ENCODE measurements around the gene CCT7.
"Not testable (repeated sequence)": the region's sequence is repeated elsewhere in the genome, so short reads cannot be mapped to it uniquely, and the experiment has no call there.

Gene CCT7

DNA sequence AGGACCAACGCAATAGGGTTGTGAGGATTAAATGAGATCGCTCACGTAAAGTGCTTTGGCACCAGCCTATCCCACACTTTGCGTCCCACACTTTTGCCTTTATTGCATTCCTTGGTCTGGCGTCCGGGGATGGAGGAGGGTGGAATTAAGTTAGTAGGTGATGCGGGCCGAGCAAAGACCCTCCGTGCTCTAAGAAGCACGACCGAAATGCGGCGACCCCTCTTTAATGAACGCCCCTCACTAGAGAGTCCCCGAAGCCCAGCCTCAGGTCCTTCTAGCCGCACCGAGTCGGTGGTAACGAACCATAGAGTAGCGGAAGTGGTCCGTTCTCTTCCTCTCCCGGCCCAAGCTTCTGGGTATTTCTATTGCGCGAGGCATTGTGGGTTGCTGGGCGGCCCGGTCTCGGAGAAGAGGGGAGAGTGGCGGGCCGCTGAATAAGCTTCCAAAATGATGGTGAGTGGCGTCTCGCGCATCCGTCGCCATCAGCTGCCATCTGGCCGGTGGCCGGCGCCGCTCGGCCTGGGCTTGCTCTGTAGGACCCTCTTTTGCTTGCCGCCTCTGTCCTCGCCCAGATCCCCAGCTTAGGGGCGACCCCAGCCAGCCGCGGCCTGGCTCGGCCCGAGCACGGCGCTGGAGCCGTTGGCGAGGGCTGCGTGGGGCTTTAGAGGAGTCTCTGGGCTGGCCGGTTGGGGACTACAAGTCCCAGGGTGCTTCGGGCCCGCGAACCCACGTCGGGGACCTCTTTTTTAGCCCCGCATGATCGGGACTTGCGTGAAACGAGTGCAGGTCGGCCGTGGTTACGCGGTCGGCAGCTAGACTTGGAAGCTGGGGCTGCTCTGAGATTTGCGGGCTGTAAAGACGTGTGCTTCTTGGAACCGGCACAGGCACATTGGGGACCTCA, at the start of gene CCT7:
Gene CCT7 (plus strand): TSS at position 377 of the 901 bp plus-strand sequence. CDS start 71 bp downstream, at position 448.
- TF ChIP-seq JUND (IDR thresholded peaks at IDR 0.05; ENCODE audit: low read depth) = no peak
- peak; percentile 55 to 90 for DNase-seq (ENCODE audit: low read depth in 1 of 2, low spot score in 1 of 2)
- in situ Hi-C loops (cut with HindIII; ENCODE audit: low pct_unique_long_range_greater_than_20kb, low sequenced_read_pairs) = no loop called here

DNA sequence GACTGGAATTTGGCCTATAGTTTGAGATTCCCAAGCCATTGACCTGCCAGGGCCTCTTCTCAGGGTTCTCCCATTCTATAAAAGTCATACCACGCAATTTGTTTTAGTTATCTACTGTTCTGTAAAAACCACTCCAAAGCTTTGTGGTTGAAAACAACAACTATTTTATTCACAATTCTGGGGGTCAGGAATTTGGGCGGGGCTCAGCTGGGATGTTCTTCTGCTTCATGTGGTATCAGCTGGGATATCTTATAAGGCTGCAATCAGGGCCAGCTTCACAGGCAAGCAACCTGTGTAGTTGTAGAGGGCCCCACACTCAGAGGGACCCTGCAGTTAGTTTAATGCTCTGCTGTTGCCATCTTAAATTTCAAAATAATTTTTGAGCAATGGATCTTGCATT, 48.1 kb upstream of the CCT7 start:
- in situ Hi-C loops (cut with HindIII; ENCODE audit: low pct_unique_long_range_greater_than_20kb, low sequenced_read_pairs) = no loop called here
- no peak for TF ChIP-seq JUND (IDR thresholded peaks at IDR 0.05; ENCODE audit: low read depth)
- no peak for DNase-seq (ENCODE audit: low read depth in 1 of 2, low spot score in 1 of 2)

DNA sequence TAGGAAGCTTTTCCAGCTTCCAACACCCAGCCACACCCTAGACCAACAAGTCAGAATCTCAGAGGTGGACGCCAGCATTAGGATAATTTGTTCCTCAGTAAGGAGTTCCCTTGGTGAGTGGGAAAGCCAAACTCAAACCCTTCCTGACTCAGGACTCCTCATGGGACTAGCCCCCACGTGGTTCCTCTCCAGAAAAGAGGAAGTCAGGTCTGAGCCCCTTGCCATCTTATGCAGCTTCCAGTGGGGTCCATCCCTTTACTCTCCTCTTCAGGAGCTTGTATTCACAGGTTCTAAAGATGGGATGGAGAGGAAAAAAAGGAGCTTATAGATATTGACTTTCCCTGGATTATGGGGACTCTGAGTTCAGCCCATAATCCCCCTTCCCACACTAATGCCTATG, 46.6 kb upstream of the CCT7 start:
- in situ Hi-C loops (cut with HindIII; ENCODE audit: low pct_unique_long_range_greater_than_20kb, low sequenced_read_pairs) = no loop called here
- TF ChIP-seq JUND (IDR thresholded peaks at IDR 0.05; ENCODE audit: low read depth) = no peak
- no peak for DNase-seq (ENCODE audit: low read depth in 1 of 2, low spot score in 1 of 2)

DNA sequence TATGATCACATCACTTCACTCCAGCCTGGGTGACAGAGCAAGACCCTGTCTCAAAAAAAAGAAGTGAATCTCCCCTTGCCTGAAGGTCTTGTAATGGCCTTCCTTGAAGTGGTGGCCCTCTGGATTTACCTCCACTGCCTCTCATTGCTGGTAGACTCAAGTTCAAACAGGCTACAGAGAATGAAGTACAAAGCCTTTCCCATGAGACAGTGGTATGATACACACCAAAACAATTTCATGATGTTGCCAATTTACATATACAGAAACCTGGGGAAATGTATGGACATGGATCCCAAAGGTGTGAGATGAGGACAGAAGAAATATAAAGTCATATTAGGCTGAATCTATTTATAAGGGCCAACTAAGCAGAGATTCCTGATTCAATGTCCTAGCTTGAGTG, 36.5 kb upstream of the CCT7 start:
- in situ Hi-C loops (cut with HindIII; ENCODE audit: low pct_unique_long_range_greater_than_20kb, low sequenced_read_pairs) = no loop called here
- no peak for TF ChIP-seq JUND (IDR thresholded peaks at IDR 0.05; ENCODE audit: low read depth)
- no peak for DNase-seq (ENCODE audit: low read depth in 1 of 2, low spot score in 1 of 2)

DNA sequence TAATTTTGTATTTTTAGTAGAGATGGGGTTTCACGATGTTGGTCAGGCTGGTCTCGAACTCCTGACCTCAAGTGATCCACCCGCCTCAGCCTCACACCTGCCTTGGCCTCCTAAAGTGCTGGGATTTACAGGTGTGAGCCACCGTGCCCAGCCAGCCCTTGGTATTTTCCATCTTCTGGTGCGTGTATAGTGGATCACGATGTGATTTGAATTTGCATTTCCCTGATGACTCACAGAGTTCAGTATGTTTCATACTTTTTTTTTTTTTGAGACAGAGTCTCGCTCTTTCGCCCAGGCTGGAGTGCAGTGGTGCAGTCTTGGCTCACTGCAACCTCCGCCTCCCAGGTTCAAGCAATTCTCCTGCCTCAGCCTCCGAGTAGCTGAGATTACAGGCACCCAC, 33.8 kb upstream of the CCT7 start:
- in situ Hi-C loops (cut with HindIII; ENCODE audit: low pct_unique_long_range_greater_than_20kb, low sequenced_read_pairs); DNase-seq (ENCODE audit: low read depth in 1 of 2, low spot score in 1 of 2): not testable (repeated sequence)

DNA sequence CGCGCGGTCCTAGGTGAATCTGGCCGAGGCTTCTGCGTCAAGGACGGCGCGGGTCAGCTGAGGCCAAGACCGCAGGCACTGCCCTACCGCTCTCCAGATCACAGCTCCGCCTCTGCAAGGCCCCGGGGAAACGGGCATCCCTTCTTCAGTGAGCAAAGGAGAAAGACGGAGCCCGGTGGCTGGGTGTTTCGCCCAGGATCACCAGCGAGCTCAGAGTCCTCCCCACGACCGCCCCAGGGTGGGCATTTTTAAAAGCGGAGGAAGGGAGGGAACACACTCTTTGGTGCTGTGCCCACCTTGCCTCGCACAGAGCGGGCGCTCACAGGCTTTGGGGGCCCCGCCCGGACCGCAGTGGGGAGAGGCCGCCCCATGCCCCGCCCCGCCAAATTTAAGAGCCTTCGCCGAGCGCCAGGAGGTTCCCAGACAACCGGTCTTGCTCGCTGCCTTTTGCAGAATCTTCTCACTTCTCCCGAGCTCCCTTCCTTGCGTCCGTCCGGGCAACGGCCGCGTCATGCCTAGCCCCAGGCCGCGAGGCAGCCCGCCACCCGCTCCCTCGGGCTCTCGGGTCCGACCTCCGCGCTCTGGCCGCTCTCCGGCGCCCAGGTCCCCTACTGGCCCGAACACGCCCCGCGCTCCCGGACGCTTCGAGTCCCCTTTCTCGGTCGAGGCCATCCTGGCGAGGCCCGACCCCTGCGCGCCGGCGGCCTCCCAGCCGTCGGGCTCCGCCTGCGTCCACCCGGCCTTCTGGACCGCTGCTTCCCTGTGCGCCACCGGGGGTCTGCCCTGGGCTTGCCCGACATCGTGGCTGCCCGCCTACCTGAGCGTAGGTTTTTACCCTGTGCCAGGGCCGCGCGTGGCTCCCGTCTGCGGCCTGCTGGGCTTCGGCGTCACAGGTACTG, 31.7 kb upstream of the CCT7 start, which contains the start of gene NOTO:
Gene NOTO (plus strand): TSS at position 419 of the 899 bp plus-strand sequence. CDS start 93 bp downstream, at position 512.
- DNase-seq (ENCODE audit: low read depth in 1 of 2, low spot score in 1 of 2) = no peak
- no peak for TF ChIP-seq JUND (IDR thresholded peaks at IDR 0.05; ENCODE audit: low read depth)
- in situ Hi-C loops (cut with HindIII; ENCODE audit: low pct_unique_long_range_greater_than_20kb, low sequenced_read_pairs) = no loop called here

DNA sequence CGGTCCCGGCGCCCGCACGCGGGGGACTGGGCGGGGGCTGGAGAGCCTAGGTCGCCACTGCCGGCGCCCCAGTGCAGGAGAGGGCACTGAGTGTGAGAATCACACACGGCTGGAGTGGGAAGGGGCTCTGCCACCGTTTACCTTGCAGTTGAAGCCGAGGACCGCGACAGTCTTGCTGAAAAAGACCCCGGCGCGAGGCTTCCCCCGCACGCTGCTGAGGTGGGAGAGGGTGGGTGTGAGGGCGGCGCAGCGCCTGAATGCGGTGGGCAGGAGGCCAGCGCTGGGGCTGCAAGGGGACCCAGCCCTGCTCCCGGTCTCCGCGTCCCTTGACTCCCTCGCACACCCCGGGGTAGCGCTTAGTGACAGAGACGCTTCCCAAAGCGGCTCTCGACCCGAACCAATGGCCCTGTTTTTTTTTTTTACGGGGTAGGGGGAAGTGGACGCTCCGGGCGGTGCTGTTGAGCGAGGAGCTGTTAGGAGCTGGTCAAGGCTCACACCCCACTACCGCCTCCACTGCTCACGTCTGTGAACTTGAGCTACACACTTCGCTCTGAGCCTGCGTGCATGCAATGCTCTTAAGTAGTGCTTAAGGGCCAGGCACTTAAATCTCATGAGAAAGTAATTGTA, 30.9 kb upstream of the CCT7 start:
- in situ Hi-C loops (cut with HindIII; ENCODE audit: low pct_unique_long_range_greater_than_20kb, low sequenced_read_pairs) = no loop called here
- no peak for TF ChIP-seq JUND (IDR thresholded peaks at IDR 0.05; ENCODE audit: low read depth)
- no peak for DNase-seq (ENCODE audit: low read depth in 1 of 2, low spot score in 1 of 2)

DNA sequence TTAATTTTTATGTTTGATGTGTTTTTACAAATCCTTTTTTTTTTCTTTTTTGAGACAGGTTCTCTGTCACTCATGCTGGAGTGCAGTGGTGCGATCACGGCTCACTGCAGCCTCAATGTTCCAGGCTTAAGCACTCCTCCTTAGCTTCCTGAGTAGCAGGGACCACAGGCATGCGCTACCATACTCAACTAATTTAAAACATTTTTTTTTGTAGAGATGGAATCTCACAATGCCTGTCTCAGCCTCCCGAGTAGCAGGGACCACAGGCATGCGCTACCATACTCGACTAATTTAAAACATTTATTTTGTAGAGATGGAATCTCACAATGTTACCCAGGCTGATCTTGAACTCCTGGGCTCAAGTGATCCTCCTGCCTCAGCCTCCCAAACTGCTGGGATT, 28.5 kb upstream of the CCT7 start:
- DNase-seq (ENCODE audit: low read depth in 1 of 2, low spot score in 1 of 2) = no peak
- no peak for TF ChIP-seq JUND (IDR thresholded peaks at IDR 0.05; ENCODE audit: low read depth)
- in situ Hi-C loops (cut with HindIII; ENCODE audit: low pct_unique_long_range_greater_than_20kb, low sequenced_read_pairs) = no loop called here

DNA sequence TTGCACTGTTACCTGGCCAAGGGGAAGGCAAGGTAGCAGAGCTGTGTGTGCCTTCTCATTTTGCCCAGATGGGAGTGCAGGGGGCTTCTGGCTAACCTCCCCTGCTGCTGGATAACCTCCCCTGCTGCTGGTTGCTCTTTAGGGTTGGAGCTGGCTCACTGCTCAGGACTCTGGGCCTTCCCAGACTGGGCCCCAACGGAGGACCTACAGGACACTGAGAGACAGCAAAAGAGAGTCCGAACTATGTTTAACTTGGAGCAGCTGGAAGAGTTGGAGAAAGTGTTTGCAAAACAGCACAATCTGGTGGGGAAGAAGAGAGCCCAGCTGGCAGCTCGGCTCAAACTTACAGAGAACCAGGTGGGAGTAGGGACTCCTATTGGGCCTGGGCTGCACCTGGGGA, 25.9 kb upstream of the CCT7 start:
- TF ChIP-seq JUND (IDR thresholded peaks at IDR 0.05; ENCODE audit: low read depth) = no peak
- in situ Hi-C loops (cut with HindIII; ENCODE audit: low pct_unique_long_range_greater_than_20kb, low sequenced_read_pairs) = no loop called here
- DNase-seq (ENCODE audit: low read depth in 1 of 2, low spot score in 1 of 2) = no peak

DNA sequence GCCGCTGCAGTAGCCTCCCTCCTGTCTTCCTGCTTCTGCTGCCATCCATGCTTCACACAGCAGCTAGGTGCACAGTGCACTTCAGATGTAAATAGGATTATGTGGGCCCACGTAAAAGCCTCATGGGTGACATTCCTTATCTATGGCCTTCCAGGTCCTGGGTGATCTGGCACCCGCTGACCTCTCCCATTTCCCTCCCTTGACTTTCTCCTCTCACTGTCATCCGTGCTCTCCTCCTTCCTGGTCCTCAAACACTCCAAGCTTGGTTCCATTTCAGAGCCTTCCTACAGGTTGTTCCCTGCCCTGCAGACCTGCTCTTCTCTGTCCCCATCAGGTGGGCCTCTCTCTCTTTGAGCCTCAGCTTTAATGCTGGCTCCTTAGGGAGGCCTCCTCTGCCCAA, 24.1 kb upstream of the CCT7 start:
- no peak for DNase-seq (ENCODE audit: low read depth in 1 of 2, low spot score in 1 of 2)
- in situ Hi-C loops (cut with HindIII; ENCODE audit: low pct_unique_long_range_greater_than_20kb, low sequenced_read_pairs) = no loop called here
- TF ChIP-seq JUND (IDR thresholded peaks at IDR 0.05; ENCODE audit: low read depth) = no peak

DNA sequence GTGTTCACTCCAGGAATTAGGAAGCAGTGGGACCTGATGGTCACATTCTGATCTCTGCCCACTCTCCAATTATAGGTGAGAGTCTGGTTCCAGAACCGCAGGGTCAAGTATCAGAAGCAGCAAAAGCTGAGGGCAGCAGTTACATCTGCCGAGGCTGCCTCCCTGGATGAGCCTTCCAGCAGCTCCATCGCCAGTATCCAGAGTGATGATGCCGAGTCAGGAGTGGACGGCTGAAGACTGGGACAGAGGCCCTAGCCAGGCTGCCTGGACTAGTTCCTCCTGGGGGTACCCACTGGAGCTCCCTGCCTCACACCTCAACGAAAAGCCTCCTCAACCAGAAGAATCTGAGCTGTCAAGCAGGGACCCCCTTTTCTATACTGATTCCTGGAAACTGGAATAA, 23.4 kb upstream of the CCT7 start:
- no peak for TF ChIP-seq JUND (IDR thresholded peaks at IDR 0.05; ENCODE audit: low read depth)
- DNase-seq (ENCODE audit: low read depth in 1 of 2, low spot score in 1 of 2) = no peak
- in situ Hi-C loops (cut with HindIII; ENCODE audit: low pct_unique_long_range_greater_than_20kb, low sequenced_read_pairs) = no loop called here

DNA sequence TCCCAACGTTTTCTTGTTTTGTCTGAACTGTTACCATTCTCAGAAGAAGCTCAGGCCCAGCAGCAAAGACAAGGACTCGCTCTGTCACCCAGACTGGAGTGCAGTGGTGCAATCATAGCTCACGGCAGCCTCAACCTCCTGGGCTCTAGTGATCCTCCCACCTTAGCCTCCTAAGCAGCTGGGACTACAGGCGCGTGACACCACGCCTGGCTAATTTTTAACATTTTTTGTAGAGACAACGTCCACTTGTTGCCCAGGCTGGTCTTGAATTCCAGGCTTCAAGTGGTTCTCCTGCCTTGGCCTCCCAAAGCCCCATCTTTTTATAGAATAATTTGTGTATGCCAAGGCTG, 22.0 kb upstream of the CCT7 start:
- in situ Hi-C loops (cut with HindIII; ENCODE audit: low pct_unique_long_range_greater_than_20kb, low sequenced_read_pairs) = no loop called here
- no peak for DNase-seq (ENCODE audit: low read depth in 1 of 2, low spot score in 1 of 2)
- TF ChIP-seq JUND (IDR thresholded peaks at IDR 0.05; ENCODE audit: low read depth) = no peak
